OCI-LY1 (cell line): ENCODE results near the gene TRPM5.

Source experiments
- H2AFZ ChIP-seq: fragments of 200-600 bp; sonication (generic), shearing (Covaris generic); 2 replicates; pipeline ENCODE4 v1.6.0; 2014; ENCODE audit warnings: antibody characterized with exemption, mild to moderate bottlenecking, low read length
- H3F3A ChIP-seq: fragments of 200-600 bp; sonication (generic), shearing (Covaris generic); 2 replicates; pipeline ENCODE4 v1.6.0; 2014; ENCODE audit warnings: mild to moderate bottlenecking, antibody characterized with exemption, low read length, moderate library complexity; ENCODE audit not compliant: insufficient read depth
- H3K27ac ChIP-seq: fragments of 200-600 bp; sonication (generic); 2 replicates; pipeline ENCODE4 v1.5.1; 2014; ENCODE audit warnings: low read length, mixed run types, mild to moderate bottlenecking, low read depth; ENCODE audit not compliant: poor library complexity, severe bottlenecking
- H3K27me3 ChIP-seq: fragments of 200-600 bp; sonication (generic); 2 replicates; pipeline ENCODE4 v1.6.0; 2014; ENCODE audit warnings: antibody characterized with exemption, mild to moderate bottlenecking, low read length, moderate library complexity; ENCODE audit not compliant: insufficient read depth
- H3K36me3 ChIP-seq: fragments of 200-600 bp; sonication (generic); 2 replicates; pipeline ENCODE4 v1.6.1; 2014; ENCODE audit warnings: mild to moderate bottlenecking, antibody characterized with exemption, low read length, moderate library complexity, mixed read lengths; ENCODE audit not compliant: insufficient read depth
- H3K4me1 ChIP-seq: fragments of 200-600 bp; sonication (generic); 2 replicates; pipeline ENCODE4 v1.5.1; 2014; ENCODE audit warnings: mild to moderate bottlenecking, low read length, moderate library complexity; ENCODE audit not compliant: insufficient read depth, severe bottlenecking
- H3K4me2 ChIP-seq: fragments of 200-600 bp; sonication (generic), shearing (Covaris generic); 2 replicates; pipeline ENCODE4 v1.6.1; 2014; ENCODE audit warnings: low read length
- H3K4me3 ChIP-seq: fragments of 200-600 bp; sonication (generic); 2 replicates; pipeline ENCODE4 v1.5.1; 2014; ENCODE audit warnings: low read length, low read depth, mild to moderate bottlenecking, mixed read lengths; ENCODE audit not compliant: poor library complexity, severe bottlenecking
- H3K79me2 ChIP-seq: fragments of 200-600 bp; shearing (Covaris generic); 2 replicates; pipeline ENCODE4 v1.6.1; 2016; ENCODE audit warnings: mixed run types, low read length, mixed read lengths; ENCODE audit not compliant: insufficient read depth
- H3K9ac ChIP-seq: fragments of 200-600 bp; sonication (generic), shearing (Covaris generic); 2 replicates; pipeline ENCODE4 v1.6.1; 2014; ENCODE audit warnings: mild to moderate bottlenecking, low read length, mixed read lengths
- H3K9me2 ChIP-seq: fragments of 200-600 bp; sonication (generic), shearing (Covaris generic); 2 replicates; pipeline ENCODE4 v1.6.1; 2014; ENCODE audit warnings: low read depth, mild to moderate bottlenecking, low read length, mixed read lengths
- H3K9me3 ChIP-seq: fragments of 200-600 bp; shearing (Covaris generic); 2 replicates; pipeline ENCODE4 v1.6.1; 2014; ENCODE audit warnings: low read length, mixed read lengths
- H4K20me1 ChIP-seq: fragments of 200-600 bp; sonication (generic), shearing (Covaris generic); 2 replicates; pipeline ENCODE4 v1.6.0; 2016; ENCODE audit warnings: mild to moderate bottlenecking, low read length; ENCODE audit not compliant: insufficient read depth
- CTCF ChIP-seq: fragments of 200-600 bp; sonication (generic), shearing (Covaris generic); IDR thresholded peaks from 2 replicates; pipeline ENCODE4 v1.5.1; 2017; ENCODE audit warnings: mild to moderate bottlenecking, antibody characterized with exemption, low read length, moderate library complexity, mixed read lengths
- EZH2 ChIP-seq: fragments of 200-600 bp; sonication (generic), shearing (Covaris generic); IDR thresholded peaks from 2 replicates; pipeline ENCODE4 v1.8.0; 2017; ENCODE audit warnings: borderline replicate concordance, mixed run types, mild to moderate bottlenecking, antibody characterized with exemption, low read length, moderate library complexity, mixed read lengths

TRPM5 gene

GRCh38 chr11:2451336-2451735 is 7.0 kb upstream of the TRPM5 start:
- Histone ChIP-seq H3K79me2 (no peaks in the 10 kb centered on the region), H3K27ac (no peak overlapping the region), H3K27me3 (no peaks in the 10 kb centered on the region), H3K9me3 (no peaks in the 10 kb centered on the region), H3K4me3 (no peak overlapping the region), H3K36me3 (no peaks in the 10 kb centered on the region), H3K4me2 (no peak overlapping the region), H3K9me2 (no peaks in the 10 kb centered on the region), H3F3A (no peaks in the 10 kb centered on the region), H2AFZ (no peak overlapping the region), H3K9ac (no peak overlapping the region), H3K4me1 (peaks cover 7% of the 10 kb centered on the region), H4K20me1 (no peaks in the 10 kb centered on the region)
- TF ChIP-seq EZH2 (no peak), CTCF (no peak)

DNA sequence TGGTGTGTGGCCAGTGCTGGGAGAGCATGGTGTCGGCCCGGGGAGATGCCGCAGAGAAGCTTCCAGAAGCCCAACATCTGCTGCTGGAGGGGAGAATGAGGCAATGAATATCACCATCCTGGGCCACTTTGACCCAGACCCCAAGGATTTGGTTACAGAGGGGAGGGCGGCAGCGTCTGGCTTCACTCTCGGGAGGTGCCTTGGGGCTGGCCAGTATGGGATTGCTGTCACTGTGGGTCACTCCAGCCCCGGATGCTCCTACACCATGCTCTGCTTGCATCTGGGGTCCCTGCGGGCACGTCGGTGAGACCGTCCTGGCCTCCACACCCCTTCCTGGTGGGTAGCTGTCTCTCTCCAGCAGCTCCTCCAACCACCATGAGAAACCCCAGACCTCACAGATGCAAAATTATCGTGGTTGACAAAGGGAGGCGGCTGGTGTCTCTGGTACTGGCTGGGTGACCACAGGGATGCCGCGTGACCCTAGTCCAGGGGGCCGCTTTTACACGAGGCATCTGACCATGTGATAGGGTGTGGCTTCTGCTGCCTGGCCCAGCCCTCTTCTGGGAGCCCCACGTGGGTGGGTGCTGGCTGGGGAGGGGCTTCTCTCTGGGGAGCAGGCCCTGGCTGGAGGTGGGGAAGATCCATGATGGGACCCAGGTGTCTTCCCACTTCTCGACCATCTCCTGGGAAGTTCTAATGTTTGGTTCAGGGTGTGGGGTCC is 6.2 kb upstream of the TRPM5 start:
- Histone ChIP-seq H3K9me3 (no peaks in the 10 kb centered on the region), H3K9ac (no peak overlapping the region), H3K36me3 (no peaks in the 10 kb centered on the region), H2AFZ (no peak overlapping the region), H3K27ac (no peak overlapping the region), H3K27me3 (no peaks in the 10 kb centered on the region), H4K20me1 (no peaks in the 10 kb centered on the region), H3K9me2 (no peaks in the 10 kb centered on the region), H3K4me1 (peaks cover 7% of the 10 kb centered on the region), H3K4me2 (no peak overlapping the region), H3K4me3 (no peak overlapping the region), H3F3A (no peaks in the 10 kb centered on the region), H3K79me2 (no peaks in the 10 kb centered on the region)
- TF ChIP-seq EZH2 = no peak
- no peak for TF ChIP-seq CTCF

GRCh38 chr11:2449548-2450320 is 5.4 kb upstream of the TRPM5 start:
- Histone ChIP-seq H3K36me3 (no peaks in the 10 kb centered on the region), H3K9me3 (no peaks in the 10 kb centered on the region), H3K4me3 (no peak overlapping the region), H3K9me2 (no peaks in the 10 kb centered on the region), H3K27me3 (no peaks in the 10 kb centered on the region), H4K20me1 (no peaks in the 10 kb centered on the region), H3K4me2 (no peak overlapping the region), H3K9ac (no peak overlapping the region), H2AFZ (no peak overlapping the region), H3K4me1 (peaks cover 7% of the 10 kb centered on the region), H3F3A (no peaks in the 10 kb centered on the region), H3K27ac (no peak overlapping the region), H3K79me2 (no peaks in the 10 kb centered on the region)
- TF ChIP-seq EZH2 = no peak
- no peak for TF ChIP-seq CTCF
